GM18951 (cell line): Measurements from ENCODE around the gene CACNA1A.
"Not testable (repeated sequence)": the region's sequence is repeated elsewhere in the genome, so short reads cannot be mapped to it uniquely, and the experiment has no call there.

Experiments used
- POLR2A ChIP-seq: IDR thresholded peaks from 4 replicates; pipeline ENCODE4 v1.6.1; 2011; ENCODE audit warnings: mild to moderate bottlenecking; ENCODE audit not compliant: insufficient read length, insufficient read depth; ENCODE audit errors: extremely low read depth
- in situ Hi-C: fragments of 300-500 bp; cut with MboI; formaldehyde crosslinking; loops from one replicate; pipeline ENCODE4 v1.12.0; 2022; ENCODE audit warnings: low sequenced_read_pairs, mixed read lengths, inconsistent platforms; ENCODE audit not compliant: unreplicated experiment

The CACNA1A gene

GRCh38 chr19:13506471-13506820 is at the start of gene CACNA1A:
Gene CACNA1A (minus strand): TSS chr19:13506479. CDS start chr19:13506224, 255 bp downstream.
- in situ Hi-C loops: no loop called here
- TF ChIP-seq POLR2A: no peak

GRCh38 chr19:13554506-13555240 is 48.4 kb upstream of the CACNA1A start:
- in situ Hi-C loops: no loop called here
- TF ChIP-seq POLR2A: no peak

- no peak for TF ChIP-seq POLR2A
- in situ Hi-C loops: no loop called here
Measured at GRCh38 chr19:13553880-13554400, 47.7 kb upstream of the CACNA1A start.

DNA sequence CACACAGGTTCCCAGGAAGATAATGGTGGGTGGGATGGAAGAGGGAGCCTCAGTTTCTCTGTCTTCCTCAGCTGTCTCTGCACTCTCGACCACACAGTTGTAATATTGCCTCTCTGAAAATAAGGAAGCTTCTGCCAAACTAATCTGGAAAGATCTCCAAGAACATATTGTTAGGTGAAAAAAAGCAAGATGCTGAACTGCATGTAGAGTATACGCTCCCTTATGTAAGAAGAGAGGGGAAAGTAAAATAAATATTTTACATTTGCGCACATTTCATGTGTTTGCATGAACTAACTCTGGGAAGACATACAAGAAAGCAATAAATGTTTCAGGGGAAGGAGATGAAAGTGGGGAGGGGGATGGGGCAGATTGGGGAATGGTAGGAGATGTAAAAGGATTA is 41.9 kb upstream of the CACNA1A start:
- no peak for TF ChIP-seq POLR2A
- in situ Hi-C loops: no loop called here

GRCh38 chr19:13547102-13547501 is 40.8 kb upstream of the CACNA1A start:
- in situ Hi-C loops: no loop called here
- no peak for TF ChIP-seq POLR2A

- TF ChIP-seq POLR2A: no peak
- in situ Hi-C loops: no loop called here
Measured at GRCh38 chr19:13544423-13544822, 38.1 kb upstream of the CACNA1A start.

DNA sequence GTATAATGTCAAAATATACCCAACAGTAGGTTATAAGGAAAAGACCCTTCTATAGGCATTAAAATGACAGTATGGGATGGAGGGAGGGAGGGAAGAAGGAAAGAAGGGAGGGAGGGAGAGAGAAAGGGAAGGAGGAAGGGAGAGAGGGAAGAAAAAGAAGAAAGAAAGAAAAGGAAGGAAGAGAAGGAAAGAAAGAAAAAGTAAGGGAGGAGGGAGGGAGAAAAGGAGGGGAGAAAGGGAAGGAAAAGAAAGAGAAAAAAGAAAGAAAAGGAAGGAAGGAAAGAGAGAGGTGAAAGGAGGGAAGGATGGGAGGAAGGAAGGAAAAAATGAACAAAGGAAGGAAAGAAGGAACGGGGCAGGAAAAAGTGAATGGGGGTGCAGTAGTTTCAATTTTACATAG is 35.3 kb upstream of the CACNA1A start:
- no peak for TF ChIP-seq POLR2A
- in situ Hi-C loops: no loop called here

GRCh38 chr19:13539332-13539731 is 33.1 kb upstream of the CACNA1A start:
- in situ Hi-C loops: no loop called here
- no peak for TF ChIP-seq POLR2A

DNA sequence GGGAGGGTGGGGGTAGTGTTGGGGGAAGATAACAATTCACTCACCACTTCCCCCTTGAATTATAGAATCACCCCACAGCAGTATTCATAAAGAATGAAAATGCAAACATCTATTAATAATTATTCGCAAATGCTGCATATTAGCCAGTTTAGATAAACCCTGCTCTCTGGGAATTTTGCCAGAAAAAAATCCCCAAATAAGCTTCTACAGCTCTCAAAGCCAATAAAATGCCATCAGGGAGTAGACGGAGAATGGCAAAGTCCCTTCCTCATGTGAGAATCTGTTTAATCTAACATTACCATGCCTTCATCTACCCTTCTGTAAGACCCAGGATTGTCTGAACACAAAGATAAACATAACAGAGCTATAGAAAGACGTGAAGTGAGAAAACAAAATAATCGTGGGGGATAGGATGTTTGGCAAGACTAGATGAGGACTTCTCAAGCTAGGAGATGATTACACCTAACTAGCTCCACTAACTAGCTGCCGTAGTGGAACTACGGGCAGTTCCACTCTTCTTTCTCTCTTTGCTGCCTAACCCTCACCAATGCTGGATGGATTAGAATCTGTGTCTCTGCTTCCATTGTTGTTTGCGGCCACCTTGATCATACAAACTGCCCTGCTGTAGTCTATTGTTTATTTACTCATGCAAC is 32.4 kb upstream of the CACNA1A start:
- in situ Hi-C loops: no loop called here
- no peak for TF ChIP-seq POLR2A

DNA sequence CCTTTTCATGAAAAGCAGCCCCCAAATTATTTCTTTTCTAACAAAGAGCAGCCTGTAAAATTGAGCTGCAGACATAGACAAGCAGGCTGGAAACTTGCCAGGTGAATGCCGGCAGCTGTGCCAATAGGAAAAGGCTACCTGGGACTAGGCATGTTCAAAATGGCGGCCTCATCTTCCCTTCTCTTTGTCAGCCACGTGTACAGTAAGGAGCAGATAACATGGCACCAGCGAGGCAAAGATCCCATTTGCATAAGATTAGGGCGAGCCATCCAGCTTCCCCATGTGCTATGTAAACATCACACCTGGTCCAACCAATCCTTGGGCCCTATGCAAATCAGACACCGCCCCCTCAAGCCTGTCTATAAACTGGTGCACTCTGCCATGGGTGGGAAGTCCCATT is 31.2 kb upstream of the CACNA1A start:
- in situ Hi-C loops: no loop called here
- TF ChIP-seq POLR2A: no peak

DNA sequence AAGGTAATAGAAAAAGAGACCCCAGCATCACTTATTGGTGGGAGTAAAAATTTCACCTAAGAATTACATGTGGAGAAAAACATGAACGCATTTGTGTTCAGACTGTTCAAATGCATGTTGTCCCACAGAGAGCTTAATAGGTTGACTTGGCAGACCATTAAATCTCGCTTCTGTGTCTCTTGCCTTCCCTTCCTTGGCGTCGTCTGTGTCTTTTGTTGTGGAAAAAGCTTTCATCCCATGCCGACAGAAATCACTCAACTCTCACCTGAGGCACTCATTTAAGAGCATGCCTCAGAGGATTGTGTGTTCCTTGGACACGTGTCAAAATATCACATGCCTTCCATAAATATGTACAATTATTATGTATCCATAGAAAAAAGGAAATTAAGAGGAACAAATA is 24.4 kb upstream of the CACNA1A start:
- TF ChIP-seq POLR2A: no peak
- in situ Hi-C loops: no loop called here

DNA sequence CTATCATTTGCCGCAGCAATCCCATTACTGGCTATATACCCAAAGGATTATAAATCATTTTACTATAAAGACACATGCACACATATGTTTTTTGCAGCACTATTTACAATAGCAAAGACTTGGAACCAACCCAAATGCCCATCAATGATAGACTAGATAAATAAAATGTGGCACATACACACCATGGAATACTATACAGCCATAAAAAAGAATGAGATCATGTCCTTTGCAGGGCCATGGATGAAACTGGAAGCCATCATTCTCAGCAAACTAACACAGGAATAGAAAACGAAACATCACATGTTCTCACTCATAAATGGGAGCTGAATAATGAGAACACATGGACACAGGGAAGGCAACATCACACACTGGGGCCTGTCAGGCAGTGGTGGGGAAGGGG is 23.4 kb upstream of the CACNA1A start:
- in situ Hi-C loops: not testable (repeated sequence)

DNA sequence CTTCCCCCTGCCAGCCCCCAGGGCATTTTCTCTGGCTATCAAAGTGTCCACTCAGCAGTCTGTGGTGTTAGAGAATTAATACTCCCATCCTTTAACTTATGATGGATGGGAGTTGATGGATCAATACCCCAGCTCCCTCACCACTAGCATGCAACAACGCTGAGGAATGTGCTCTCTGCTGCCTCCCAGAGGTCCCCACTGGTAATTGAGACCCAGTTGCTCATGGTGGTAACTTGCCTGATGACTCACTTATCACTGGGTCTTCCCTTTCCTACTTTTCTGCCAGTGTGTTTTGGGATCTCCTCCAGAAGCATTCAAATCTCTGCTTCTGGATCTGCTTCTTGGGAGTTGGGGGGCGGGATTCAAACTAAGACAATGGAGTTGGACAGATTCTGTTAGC is 20.3 kb upstream of the CACNA1A start:
- TF ChIP-seq POLR2A: no peak
- in situ Hi-C loops: no loop called here

- in situ Hi-C loops: no loop called here
- TF ChIP-seq POLR2A: no peak
Measured at GRCh38 chr19:13521066-13521465, 14.8 kb upstream of the CACNA1A start.
